Measurements from ENCODE around the gene SLC6A3. TPM values are rescaled to one million over a fixed set of nuclear protein-coding genes. Genes with fewer than 3 reads are reported as not detected.

The SLC6A3 gene
- total RNA-seq, 2 experiments from 2014 or later, result not detected

DNA sequence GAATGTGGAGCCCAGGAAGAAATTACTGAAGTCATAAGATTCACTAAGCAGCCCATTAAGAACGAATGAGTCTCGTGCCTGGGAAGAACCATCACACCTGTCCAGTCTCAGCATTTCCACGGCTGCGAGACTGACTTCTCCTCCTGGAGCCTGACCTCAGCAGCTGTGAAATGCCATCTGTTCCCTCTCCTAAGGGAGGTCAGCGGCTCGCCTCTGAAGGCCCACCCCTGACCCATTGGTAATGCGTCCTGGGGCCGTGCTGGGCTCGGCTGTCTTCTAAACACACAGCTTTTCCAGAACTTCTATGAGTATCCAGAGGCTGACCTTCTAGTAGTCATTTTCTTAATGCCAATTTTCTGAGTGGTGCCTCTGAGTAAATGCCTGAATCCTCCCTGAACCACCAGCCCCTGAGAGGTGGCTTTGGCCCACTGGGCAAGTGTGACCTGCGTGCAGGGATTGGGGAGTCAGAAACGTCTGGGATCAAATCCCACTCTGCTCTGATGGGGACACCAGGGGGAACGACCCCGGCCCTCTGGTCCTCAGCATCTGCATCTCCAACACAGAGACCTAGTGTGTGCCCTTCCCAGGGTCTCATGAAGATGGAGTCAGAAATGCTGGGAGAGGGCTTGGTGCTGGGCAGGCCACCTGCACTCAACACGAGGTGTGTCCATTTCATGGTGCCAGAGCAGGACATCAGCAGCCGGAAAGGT lies 5.7 kb downstream of the SLC6A3 start:
- DNase-seq (ENCODE audit: low spot score), result no peak
- Histone ChIP-seq H3K36me3 (ENCODE audit: insufficient read depth, low read length) (no peaks in the 10 kb centered on the region), H3K4me1 (ENCODE audit: insufficient read depth, low read length, poor library complexity, severe bottlenecking) (no peaks in the 10 kb centered on the region), H3K9me3 (ENCODE audit: low read length) (no peaks in the 10 kb centered on the region), H4K20me1 (ENCODE audit: insufficient read depth, low read length) (no peaks in the 10 kb centered on the region), H3K79me2 (ENCODE audit: insufficient read depth, low read depth, low read length) (no peaks in the 10 kb centered on the region), H3K4me2 (ENCODE audit: low read length) (no peak overlapping the region), H3K27ac (ENCODE audit: low read depth, low read length, poor library complexity, severe bottlenecking) (no peak overlapping the region), H2AFZ (ENCODE audit: low read length) (no peak overlapping the region), H3K4me3 (ENCODE audit: low read depth, low read length, poor library complexity, severe bottlenecking) (no peak overlapping the region), H3K9me2 (ENCODE audit: insufficient read depth, low read length) (no peaks in the 10 kb centered on the region)
- CTCF ChIA-PET (ENCODE audit: unreplicated experiment), result no interaction called here
- intact Hi-C loops (cut with micrococcal nuclease; ENCODE audit: unreplicated experiment), result no loop called here
- POLR2A ChIA-PET, result interaction anchor here (0.7 kb wide), 1 partner anchor 18 kb away, joined by 3 read pairs; no protein-coding TSS in a partner anchor
- no TSS peak for BruUV-seq (replicated peaks)
- no peak for TF ChIP-seq EZH2phosphoT487 (IDR thresholded peaks at IDR 0.05; ENCODE audit: borderline replicate concordance, low read depth, low read length)
- TF ChIP-seq, protein P1, sequence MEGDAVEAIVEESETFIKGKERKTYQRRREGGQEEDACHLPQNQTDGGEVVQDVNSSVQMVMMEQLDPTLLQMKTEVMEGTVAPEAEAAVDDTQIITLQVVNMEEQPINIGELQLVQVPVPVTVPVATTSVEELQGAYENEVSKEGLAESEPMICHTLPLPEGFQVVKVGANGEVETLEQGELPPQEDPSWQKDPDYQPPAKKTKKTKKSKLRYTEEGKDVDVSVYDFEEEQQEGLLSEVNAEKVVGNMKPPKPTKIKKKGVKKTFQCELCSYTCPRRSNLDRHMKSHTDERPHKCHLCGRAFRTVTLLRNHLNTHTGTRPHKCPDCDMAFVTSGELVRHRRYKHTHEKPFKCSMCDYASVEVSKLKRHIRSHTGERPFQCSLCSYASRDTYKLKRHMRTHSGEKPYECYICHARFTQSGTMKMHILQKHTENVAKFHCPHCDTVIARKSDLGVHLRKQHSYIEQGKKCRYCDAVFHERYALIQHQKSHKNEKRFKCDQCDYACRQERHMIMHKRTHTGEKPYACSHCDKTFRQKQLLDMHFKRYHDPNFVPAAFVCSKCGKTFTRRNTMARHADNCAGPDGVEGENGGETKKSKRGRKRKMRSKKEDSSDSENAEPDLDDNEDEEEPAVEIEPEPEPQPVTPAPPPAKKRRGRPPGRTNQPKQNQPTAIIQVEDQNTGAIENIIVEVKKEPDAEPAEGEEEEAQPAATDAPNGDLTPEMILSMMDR (conservative IDR thresholded peaks at IDR 0.05; ENCODE audit: low read length), result no peak

DNA sequence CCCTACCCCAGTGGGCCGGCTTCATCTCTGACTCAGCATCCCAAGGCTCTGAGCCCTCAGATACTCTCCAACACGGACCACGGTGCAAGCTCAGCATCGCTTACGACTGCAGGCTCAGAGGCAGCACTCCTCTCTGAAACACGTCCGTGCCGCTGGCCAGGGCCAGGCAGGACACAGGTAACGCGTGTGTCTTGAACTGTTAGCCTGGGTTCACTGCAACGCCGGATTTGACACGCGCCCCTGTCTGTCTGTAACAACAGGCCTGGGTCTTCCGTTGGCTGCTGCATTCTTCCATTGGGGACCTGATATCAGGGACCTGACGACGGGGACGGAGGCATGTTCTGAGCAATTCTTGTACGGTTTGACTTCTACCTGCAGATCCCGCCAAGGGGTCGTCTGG lies 6.4 kb downstream of the SLC6A3 start:
- intact Hi-C loops (cut with micrococcal nuclease; ENCODE audit: unreplicated experiment), result no loop called here
- no peak for DNase-seq (ENCODE audit: low spot score)
- BruUV-seq (replicated peaks), result no TSS peak
- Histone ChIP-seq H3K4me3 (ENCODE audit: low read depth, low read length, poor library complexity, severe bottlenecking) (no peak overlapping the region), H3K4me1 (ENCODE audit: insufficient read depth, low read length, poor library complexity, severe bottlenecking) (no peaks in the 10 kb centered on the region), H3K4me2 (ENCODE audit: low read length) (no peak overlapping the region), H2AFZ (ENCODE audit: low read length) (no peak overlapping the region), H3K79me2 (ENCODE audit: insufficient read depth, low read depth, low read length) (no peaks in the 10 kb centered on the region), H3K27ac (ENCODE audit: low read depth, low read length, poor library complexity, severe bottlenecking) (no peak overlapping the region), H3K36me3 (ENCODE audit: insufficient read depth, low read length) (no peaks in the 10 kb centered on the region), H3K9me3 (ENCODE audit: low read length) (no peaks in the 10 kb centered on the region), H4K20me1 (ENCODE audit: insufficient read depth, low read length) (no peaks in the 10 kb centered on the region), H3K9me2 (ENCODE audit: insufficient read depth, low read length) (no peaks in the 10 kb centered on the region)
- TF ChIP-seq EZH2phosphoT487 (IDR thresholded peaks at IDR 0.05; ENCODE audit: borderline replicate concordance, low read depth, low read length), result no peak
- TF ChIP-seq, protein P1 (conservative IDR thresholded peaks at IDR 0.05; ENCODE audit: low read length), result no peak
- POLR2A ChIA-PET, result interaction anchor here (0.7 kb wide), 1 partner anchor 19 kb away, joined by 3 read pairs; no protein-coding TSS in a partner anchor
- CTCF ChIA-PET (ENCODE audit: unreplicated experiment), result no interaction called here

DNA sequence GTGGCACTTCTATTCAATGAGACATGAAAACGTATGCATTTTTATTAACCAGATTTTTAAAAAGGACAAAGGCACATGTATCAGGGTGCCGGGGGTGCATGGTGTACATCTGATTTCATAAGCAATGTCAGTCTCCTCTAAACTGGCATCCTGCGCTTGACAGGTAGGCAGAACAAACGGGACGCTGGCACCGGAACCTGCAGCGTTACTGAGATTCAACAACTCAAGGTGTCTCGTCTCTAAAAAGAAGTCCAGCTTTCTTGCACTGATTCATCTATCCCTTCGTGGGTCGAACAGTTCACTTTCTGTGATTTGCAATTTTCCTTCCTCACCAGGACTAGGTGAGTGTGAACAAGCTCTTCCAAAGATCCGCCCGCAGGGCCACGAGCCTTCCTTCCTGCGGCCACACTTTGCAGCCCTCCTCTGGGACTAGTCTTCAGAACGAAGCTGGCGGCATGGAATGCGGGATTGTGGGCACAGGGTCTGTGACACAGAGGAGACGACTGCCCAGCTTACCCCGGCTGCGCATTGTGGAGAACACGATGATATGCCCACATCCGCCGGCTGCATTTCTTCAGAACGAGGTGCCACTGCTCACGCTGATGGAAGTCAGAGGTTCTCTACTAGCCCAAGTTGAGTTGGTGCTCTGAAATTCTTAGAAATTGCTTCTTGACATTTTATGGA lies 7.2 kb downstream of the SLC6A3 start:
- Histone ChIP-seq H3K9me3 (ENCODE audit: low read length) (no peaks in the 10 kb centered on the region), H3K36me3 (ENCODE audit: insufficient read depth, low read length) (no peaks in the 10 kb centered on the region), H3K4me1 (ENCODE audit: insufficient read depth, low read length, poor library complexity, severe bottlenecking) (no peaks in the 10 kb centered on the region), H4K20me1 (ENCODE audit: insufficient read depth, low read length) (no peaks in the 10 kb centered on the region), H3K4me2 (ENCODE audit: low read length) (no peak overlapping the region), H3K27ac (ENCODE audit: low read depth, low read length, poor library complexity, severe bottlenecking) (no peak overlapping the region), H3K79me2 (ENCODE audit: insufficient read depth, low read depth, low read length) (no peaks in the 10 kb centered on the region), H3K4me3 (ENCODE audit: low read depth, low read length, poor library complexity, severe bottlenecking) (no peak overlapping the region), H2AFZ (ENCODE audit: low read length) (no peak overlapping the region), H3K9me2 (ENCODE audit: insufficient read depth, low read length) (no peaks in the 10 kb centered on the region)
- CTCF ChIA-PET (ENCODE audit: unreplicated experiment), result no interaction called here
- intact Hi-C loops (cut with micrococcal nuclease; ENCODE audit: unreplicated experiment), result no loop called here
- no peak for DNase-seq (ENCODE audit: low spot score)
- no TSS peak for BruUV-seq (replicated peaks)
- POLR2A ChIA-PET, result no interaction called here
- TF ChIP-seq, protein P1 (conservative IDR thresholded peaks at IDR 0.05; ENCODE audit: low read length), result no peak
- TF ChIP-seq EZH2phosphoT487 (IDR thresholded peaks at IDR 0.05; ENCODE audit: borderline replicate concordance, low read depth, low read length), result no peak

All from OCI-LY7 (cell line).